ENCODE data around the gene PVALEF.

Gene PVALEF

DNA sequence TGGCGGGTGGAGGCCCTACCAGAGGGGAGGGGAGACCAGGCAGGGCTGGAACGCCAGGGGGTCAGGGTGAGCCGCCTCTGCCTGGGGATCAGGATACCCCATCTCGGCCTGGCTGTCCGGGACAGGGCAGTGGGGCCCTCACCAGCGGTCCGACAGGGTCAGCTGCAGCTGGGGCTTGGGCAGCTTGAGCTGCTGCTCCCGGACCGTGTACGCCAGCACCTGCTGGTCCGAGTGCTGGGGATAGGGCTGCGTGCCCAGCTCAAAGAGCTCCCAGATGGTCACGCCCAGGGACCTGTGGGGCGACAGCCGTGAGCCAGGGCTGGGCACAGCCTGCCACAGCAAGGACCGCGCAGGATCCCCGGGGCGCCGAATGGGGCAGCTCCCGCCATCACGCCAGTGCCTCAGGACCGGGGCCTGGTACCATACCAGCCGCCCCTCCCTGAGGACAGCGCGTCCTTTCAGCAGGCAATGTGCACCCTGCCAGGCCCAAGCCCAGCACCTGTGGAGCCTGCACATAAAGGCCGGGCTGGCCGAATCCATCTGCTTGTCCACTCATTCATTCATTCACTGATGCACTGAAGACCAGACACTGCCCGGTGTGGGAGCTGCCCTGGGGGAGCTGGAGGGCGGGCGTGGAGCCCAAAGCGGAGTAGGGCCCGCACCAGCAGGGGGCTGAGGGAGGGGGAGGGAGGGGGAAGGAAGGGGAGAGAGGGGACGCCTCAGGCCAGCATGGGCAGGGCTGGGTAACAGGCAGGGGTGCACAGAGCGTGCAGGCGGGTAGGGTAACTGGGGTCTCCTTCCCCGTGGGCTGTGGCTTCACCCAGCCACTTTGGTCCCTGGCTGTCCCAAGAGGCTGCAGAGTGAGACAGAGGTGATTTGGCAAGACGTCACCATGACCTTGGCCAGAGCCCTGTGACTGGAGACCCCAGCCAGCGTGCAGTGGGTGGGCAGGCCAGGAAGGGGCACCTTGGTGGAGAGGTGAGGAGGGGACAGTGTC, 42.0 kb upstream of the PVALEF start:
- Histone ChIP-seq H3K27me3 (ENCODE audit: insufficient read depth, poor library complexity, severe bottlenecking) (peaks cover 4% of the 10 kb centered on the region), H3K27ac (replicated peaks) (no peak overlapping the region), H3K4me3 (replicated peaks; ENCODE audit: insufficient read depth, low read length) (no peak overlapping the region)
- TF ChIP-seq POLR2AphosphoS5 (IDR thresholded peaks at IDR 0.05; ENCODE audit: low read depth): no peak
- TF ChIP-seq GABPA (IDR thresholded peaks at IDR 0.05; ENCODE audit: low read depth): no peak
- no peak for TF ChIP-seq SPI1 (IDR thresholded peaks at IDR 0.05; ENCODE audit: borderline replicate concordance, low read depth)
- TF ChIP-seq, protein P1, sequence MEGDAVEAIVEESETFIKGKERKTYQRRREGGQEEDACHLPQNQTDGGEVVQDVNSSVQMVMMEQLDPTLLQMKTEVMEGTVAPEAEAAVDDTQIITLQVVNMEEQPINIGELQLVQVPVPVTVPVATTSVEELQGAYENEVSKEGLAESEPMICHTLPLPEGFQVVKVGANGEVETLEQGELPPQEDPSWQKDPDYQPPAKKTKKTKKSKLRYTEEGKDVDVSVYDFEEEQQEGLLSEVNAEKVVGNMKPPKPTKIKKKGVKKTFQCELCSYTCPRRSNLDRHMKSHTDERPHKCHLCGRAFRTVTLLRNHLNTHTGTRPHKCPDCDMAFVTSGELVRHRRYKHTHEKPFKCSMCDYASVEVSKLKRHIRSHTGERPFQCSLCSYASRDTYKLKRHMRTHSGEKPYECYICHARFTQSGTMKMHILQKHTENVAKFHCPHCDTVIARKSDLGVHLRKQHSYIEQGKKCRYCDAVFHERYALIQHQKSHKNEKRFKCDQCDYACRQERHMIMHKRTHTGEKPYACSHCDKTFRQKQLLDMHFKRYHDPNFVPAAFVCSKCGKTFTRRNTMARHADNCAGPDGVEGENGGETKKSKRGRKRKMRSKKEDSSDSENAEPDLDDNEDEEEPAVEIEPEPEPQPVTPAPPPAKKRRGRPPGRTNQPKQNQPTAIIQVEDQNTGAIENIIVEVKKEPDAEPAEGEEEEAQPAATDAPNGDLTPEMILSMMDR (IDR thresholded peaks at IDR 0.05; ENCODE audit: insufficient read depth, low read length): no peak
- TF ChIP-seq, protein P2, sequence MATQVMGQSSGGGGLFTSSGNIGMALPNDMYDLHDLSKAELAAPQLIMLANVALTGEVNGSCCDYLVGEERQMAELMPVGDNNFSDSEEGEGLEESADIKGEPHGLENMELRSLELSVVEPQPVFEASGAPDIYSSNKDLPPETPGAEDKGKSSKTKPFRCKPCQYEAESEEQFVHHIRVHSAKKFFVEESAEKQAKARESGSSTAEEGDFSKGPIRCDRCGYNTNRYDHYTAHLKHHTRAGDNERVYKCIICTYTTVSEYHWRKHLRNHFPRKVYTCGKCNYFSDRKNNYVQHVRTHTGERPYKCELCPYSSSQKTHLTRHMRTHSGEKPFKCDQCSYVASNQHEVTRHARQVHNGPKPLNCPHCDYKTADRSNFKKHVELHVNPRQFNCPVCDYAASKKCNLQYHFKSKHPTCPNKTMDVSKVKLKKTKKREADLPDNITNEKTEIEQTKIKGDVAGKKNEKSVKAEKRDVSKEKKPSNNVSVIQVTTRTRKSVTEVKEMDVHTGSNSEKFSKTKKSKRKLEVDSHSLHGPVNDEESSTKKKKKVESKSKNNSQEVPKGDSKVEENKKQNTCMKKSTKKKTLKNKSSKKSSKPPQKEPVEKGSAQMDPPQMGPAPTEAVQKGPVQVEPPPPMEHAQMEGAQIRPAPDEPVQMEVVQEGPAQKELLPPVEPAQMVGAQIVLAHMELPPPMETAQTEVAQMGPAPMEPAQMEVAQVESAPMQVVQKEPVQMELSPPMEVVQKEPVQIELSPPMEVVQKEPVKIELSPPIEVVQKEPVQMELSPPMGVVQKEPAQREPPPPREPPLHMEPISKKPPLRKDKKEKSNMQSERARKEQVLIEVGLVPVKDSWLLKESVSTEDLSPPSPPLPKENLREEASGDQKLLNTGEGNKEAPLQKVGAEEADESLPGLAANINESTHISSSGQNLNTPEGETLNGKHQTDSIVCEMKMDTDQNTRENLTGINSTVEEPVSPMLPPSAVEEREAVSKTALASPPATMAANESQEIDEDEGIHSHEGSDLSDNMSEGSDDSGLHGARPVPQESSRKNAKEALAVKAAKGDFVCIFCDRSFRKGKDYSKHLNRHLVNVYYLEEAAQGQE (IDR thresholded peaks at IDR 0.05; ENCODE audit: insufficient replicate concordance, low read depth): no peak
- no peak for DNase-seq (ENCODE audit: low read depth in 1 of 2, low spot score in 1 of 2)

DNA sequence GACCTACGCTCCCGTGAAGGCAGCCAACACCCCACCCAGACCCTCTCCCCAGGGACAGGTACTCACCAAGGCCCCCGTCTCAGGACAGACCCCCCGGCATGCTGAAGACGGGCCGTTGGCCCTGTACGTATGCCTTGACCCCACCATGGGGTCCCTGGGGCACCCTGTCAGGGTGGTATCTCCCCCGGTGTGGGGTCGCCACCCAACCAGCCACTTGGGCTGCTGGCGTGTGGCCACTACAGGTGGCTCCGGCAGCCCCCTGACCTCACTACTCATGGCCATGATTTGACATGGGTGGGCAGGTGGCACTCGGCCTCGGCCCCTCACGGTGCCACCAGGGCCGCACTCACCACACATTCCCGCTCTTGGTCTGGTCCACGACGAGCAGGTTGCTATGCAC, 40.9 kb upstream of the PVALEF start:
- TF ChIP-seq, protein P1 (IDR thresholded peaks at IDR 0.05; ENCODE audit: insufficient read depth, low read length): no peak
- no peak for TF ChIP-seq SPI1 (IDR thresholded peaks at IDR 0.05; ENCODE audit: borderline replicate concordance, low read depth)
- TF ChIP-seq, protein P2 (IDR thresholded peaks at IDR 0.05; ENCODE audit: insufficient replicate concordance, low read depth): no peak
- TF ChIP-seq POLR2AphosphoS5 (IDR thresholded peaks at IDR 0.05; ENCODE audit: low read depth): no peak
- TF ChIP-seq GABPA (IDR thresholded peaks at IDR 0.05; ENCODE audit: low read depth): no peak
- Histone ChIP-seq H3K27me3 (ENCODE audit: insufficient read depth, poor library complexity, severe bottlenecking) (no peaks in the 10 kb centered on the region), H3K4me3 (replicated peaks; ENCODE audit: insufficient read depth, low read length) (no peak overlapping the region), H3K27ac (replicated peaks) (no peak overlapping the region)
- DNase-seq (ENCODE audit: low read depth in 1 of 2, low spot score in 1 of 2): no peak

DNA sequence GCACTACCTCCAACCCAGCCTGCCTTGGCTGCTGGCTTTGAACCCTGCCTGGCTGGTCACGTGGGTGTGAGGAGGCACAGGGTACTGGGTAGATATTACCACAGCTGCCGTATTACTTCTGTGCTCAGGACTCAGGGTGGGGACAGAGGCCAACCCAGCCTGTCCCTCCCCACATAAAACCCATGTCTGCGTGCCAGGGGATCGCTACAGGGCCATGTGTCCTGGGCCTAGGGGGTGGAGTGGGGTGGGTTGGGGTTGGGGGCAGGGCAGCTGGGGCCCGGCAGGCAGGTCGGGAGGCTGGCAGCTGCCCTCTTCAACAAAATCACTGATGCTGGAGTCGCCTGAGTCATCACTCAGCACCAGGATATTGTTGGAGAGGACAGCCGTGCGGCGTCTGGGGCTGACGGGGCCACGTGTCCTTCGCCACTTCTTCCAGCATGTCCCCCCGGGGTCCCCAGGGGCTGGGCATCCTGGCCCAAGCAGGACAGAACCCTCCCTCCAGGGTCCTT, 39.7 kb upstream of the PVALEF start:
- TF ChIP-seq, protein P1 (IDR thresholded peaks at IDR 0.05; ENCODE audit: insufficient read depth, low read length): no peak
- TF ChIP-seq, protein P2 (IDR thresholded peaks at IDR 0.05; ENCODE audit: insufficient replicate concordance, low read depth): no peak
- TF ChIP-seq SPI1 (IDR thresholded peaks at IDR 0.05; ENCODE audit: borderline replicate concordance, low read depth) (no peak), POLR2AphosphoS5 (IDR thresholded peaks at IDR 0.05; ENCODE audit: low read depth) (no peak), GABPA (IDR thresholded peaks at IDR 0.05; ENCODE audit: low read depth) (no peak)
- no peak overlapping the region for H3K27ac ChIP-seq (replicated peaks)
- peak in 1 of 2 experiments; percentile 25 for DNase-seq (ENCODE audit: low read depth in 1 of 2, low spot score in 1 of 2)
- H3K27me3 ChIP-seq (ENCODE audit: insufficient read depth, poor library complexity, severe bottlenecking): no peaks in the 10 kb centered on the region
- H3K4me3 ChIP-seq (replicated peaks; ENCODE audit: insufficient read depth, low read length): no peak overlapping the region
